Measurements from ENCODE around the gene MAPK8.

MAPK8 gene

DNA sequence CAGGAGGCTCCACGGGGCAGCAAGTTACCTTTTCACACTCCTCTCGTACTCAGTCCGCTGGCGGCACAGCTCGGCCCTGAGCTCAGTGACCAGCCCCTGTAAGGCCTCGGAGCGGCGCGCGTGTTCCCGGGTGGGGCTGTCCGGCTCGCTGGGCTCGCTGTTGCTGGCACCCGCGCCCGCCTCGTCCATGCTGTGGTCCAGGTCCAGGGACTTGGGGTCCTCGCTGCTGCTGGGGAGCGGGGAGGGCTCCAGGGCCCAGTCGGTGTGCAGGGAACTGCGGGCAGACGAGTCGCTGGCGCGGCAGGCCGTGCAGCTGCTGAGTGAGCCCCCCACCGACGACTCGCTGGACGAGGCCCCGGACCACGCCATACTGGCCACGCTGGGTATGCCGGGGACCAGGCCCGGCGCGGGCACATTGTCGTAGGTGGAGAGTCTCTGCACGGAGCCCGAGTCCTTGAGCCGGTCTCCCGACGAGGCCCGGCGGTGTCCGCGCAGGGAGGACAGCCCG, 143.8 kb downstream of the MAPK8 start:
- no peak for DNase-seq (ENCODE audit: low read depth in 2 of 2)

DNA sequence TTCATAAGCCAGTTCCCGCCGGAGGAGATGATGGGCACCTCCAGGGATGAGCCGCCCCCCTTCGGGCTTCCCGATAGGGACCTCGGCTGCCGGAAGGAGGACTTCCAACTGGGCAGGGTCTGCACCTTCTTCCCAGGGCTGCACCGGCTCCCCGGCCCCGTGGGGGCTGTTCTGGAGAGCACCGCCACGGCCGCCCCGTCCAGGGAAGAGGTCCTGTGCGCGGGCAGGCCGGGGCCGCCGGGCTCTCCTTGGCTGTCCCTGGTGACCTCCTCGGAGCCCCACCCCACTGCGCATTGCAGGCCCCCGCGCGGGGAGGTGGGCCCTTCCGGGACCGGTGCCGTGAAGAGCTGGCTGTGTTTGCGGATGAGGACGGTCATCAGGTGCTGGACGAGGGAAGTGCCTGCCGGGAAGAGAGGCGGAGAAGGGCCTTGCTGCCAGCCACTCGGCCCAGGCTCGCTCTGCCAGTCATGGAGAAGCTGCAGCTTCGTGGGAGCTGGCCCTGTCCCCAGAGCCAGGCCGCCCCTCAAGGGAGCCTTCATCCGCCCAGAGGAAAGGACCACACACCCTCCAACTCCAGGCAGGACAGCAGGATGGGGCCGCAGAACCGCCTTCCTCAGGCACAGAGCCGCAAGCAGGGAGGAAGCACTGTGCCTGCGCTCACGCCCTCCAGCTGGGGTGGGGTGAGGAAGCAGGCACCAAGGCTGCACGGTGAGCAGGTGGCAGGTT, 144.4 kb downstream of the MAPK8 start:
- no peak for DNase-seq (ENCODE audit: low read depth in 2 of 2)

DNA sequence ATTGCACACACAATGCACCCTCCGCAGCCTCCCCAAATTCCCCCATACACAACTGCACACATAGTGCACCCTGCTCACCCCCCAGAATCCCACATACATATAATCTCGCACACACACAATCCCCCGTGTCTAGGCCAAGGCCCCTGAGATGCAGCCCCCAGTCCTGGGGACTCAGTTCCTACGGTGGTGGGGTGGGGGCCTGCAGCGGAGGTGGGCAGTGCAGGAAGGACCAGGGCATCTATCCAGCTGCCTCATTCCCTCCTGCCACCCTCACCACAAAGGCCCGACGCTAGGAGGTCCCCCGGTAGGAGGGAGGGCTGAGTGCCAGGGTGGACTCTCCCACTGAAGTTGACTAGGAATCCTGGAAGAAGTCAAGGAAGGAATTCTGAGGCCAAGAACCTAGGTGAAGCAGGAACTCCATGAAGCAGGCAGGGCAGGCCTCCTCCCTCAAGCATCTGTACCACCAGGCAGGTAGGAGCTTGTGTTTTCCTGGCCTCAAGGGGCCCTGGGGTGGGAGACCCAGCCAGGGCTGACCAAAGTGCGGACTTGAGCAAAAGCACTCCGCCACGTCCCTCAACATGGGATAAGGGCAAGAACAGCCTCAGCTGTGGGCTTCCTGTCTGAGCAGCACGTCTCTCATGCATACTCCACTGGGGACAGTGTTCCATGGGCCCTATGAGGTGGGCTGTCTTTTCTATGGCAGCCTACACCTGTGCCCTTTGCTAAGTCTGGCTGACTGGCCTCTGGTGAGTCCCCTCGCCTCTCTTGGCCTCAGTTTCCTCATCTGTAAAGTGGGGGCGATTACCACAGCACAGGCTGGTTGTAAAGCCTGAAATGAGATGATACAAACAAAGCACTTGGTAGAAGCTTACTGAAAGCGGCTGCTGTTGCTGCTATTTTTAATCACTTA, 145.7 kb downstream of the MAPK8 start:
- no peak for DNase-seq (ENCODE audit: low read depth in 2 of 2)

DNA sequence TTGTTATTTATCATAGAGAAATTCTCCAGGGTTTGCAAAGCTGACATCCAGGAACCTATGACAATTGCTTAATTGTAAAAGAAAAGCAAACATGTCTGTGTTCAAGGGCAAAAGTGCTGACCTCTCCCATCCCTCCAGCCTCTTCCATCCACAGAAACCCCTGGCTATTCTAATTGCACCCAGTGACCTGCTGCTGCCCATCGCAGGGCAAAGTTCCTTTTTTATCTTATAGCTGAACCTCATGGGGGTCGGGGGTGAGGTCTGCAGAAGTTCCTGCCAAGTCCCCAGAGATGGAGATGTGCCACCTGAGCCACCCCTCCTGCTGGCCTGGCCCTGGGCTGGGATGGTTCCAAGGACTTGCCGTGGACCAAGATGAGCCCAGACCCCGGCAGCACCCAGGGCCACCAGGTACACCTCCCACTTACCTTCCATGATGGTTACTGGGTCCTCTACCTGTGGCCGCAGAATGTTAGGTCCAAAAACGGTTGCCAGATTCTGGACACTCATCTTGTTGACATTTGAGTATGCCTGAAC, 146.5 kb downstream of the MAPK8 start:
- no peak for DNase-seq (ENCODE audit: low read depth in 2 of 2)

DNA sequence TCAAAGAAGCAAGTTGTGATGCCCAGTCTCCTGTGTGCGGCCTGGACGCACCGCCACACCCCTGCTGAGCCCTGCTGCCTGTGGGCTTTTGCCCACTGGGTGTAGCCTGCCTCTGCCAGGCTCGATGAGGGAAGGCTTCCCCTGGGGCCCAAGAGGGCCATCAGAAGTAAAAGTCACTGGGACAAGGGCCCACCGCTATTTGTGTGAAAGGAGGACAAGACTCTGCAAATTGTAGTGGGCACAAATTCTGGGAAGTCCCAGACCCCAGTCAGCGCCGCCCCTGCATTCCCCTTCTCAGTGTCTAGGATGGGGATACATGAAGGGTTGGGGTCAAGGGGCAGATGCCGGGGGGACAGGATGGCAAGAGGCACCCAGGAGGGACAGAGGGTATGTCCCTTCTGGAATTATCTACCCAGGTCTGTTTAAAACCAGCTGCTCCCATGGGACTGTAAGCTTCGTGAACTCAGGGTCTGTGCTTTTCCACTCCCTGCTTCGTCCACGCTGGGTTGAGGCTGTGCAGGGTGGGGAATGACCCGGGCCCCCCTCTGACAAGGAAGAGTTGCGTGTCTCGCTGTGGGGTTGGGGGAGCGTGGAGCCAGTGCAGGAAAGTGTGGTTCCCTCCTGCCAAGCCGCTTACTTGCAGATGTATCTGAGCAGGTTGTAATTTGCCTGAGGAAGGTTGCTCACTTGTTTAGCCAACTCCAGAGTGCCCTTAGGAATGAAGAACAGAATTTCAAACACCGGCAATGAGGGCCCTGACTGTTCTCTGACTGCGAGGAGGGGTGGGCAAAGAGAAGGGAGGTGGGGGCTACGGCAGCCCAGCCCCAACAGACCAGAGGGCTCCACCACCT, 147.2 kb downstream of the MAPK8 start:
- no peak for DNase-seq (ENCODE audit: low read depth in 2 of 2)

DNA sequence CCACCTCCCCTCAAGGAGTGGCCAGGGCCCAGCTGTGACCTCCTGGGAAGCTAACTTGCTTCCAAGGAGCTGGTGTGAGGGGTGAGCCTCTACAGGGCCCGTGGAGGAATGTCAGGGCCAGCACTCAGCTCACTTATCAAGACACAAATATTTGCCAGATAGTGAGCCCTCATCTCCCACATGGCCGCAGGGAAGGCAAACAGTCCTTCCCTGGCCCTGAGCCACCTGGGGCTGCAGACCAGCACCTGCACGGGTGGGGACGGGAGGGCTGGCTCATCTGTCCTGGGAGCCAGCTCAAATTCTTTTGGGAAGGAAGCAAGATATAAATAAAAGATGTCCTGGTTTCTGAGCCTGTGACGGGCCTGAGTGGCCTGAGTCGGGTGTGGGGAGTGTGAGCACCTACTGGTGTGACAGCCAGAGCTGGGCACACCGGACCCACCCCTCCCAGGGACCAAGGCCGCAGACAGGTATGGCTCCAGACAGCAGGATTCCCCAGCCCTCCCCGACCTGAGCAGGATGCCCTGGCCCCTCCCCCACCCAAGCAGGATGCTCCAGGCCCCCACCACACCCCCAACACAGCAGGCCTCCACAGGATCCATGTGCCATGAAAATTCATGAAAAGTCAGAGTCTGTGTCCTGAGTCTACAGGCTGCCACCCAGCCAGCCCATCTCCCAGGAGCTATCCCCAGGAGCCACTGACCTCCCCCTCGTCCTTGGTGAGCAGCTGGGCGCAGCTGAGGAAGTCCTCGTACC, 148.0 kb downstream of the MAPK8 start:
- DNase-seq (ENCODE audit: low read depth in 2 of 2): no peak

DNA sequence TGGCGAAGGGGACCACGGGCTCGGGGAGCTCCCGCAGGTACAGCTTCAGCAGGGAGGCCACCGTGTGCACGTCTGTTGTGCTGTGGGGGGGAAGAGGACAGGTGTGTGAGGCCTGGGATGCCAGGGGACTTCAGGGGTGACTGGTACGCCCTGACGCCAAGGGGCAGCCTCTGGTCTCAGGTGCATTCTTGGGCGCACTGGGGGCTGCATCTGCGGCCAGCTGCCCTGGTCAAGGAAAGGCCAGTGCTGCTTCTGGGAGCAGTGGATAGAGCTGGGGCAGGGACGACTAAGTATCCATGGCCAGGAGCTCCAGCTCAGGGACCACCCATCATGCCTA, 148.5 kb downstream of the MAPK8 start:
- no peak for DNase-seq (ENCODE audit: low read depth in 2 of 2)

DNA sequence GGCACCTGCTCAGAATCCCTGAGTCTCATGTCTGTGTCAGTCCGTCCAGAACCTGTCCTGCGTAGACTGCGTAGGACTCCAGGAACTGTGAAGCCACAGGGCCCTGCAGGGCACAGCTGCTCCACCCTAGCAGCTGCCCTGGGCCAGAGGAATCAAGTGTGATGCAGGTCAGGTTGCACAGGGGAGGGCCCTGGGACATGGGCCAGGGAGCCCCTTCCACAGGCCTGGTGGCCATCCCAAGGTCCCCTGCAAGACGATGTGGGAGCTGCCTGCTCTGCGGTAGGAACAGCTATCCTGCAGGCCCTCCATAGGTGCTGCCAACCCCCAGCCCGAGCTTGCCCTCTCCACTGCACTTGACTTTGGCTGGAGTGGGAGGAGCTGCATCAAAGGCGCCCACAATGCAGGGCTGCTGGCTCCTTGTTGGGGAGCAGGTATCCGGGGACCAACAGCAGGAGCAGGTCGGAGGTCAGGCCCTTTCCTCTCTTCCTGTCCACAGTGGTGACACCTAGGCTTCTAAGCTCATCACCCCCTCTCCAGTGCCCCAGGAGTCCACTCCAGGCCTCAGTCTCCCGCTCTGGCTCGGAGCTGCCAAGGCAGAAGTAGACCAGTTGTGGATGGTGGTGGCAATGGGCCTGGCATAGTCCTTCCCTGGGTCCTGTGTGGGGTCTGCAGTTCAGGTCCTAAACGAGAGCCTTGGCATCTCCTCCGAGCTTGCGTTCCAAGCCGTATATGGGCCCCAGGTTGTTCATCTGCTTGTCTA, 149.1 kb downstream of the MAPK8 start:
- no peak for DNase-seq (ENCODE audit: low read depth in 2 of 2)

DNA sequence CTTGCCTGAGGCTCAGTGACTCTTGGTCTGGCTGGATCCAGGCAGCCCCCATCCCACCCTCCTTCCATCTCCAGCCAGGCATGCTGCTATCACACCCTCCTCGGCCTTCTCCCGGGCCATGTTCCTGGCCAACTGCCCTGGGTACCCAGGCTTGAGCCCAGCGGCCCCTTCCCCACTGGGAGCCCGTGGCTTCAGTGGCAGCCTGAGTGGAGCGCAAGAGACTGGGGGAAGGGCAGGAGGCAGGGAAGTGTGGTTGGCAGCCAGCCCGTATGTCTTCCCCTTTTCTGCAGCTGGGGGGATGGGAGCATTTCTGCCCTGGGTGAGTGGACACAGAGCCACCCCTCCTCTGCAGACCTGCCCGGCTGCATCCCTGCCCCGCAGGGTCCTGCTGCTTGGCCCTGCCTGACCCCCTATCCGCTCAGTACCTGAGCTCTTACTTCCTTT, 149.9 kb downstream of the MAPK8 start:
- DNase-seq (ENCODE audit: low read depth in 2 of 2): no peak

DNA sequence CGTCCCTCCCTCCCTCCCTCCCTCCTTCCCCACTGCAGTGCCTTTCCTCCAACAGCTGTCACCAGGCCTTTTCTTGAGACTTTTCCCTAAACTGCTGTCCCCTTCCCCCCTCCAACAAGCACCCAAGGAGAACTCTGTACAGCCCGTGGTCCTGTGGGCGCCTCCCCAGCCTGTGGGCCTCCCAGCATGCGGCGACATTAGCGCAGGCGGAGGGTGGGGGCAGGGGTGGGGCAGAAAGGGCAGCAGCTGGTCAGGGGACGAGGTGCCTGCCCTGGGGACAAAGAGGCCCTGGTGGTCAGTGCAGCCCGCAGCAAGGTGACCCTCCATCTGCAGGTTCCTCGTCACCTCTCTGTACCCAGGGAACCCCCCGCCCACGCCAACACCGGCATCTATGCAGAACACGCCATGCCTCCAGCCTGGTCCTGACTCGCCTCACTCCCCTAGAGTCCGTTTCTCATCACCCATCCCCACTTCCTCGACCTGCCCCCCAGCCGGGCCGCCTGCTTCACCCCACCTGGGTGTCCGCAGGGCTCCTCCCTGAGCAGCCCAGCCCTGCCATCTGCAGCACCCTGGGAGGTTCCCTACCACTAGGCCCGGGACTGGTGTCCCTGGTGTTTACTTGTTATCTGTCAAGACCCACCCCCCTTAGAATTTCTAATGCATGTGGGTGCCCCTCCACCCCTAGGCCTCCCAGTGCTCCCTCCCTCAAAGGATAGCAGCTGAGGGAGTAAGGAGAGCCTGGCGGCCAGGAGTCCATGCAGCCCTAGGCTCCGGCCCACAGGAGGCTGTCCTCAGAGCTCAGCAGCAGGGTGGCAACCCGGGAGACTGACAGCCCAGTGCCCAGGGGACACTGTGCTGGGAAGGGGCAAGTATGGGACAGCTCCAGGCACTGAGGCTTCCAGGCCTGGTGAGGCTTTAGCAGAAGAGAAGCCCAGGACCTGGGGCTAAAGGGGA, 150.6 kb downstream of the MAPK8 start:
- no peak for DNase-seq (ENCODE audit: low read depth in 2 of 2)

DNA sequence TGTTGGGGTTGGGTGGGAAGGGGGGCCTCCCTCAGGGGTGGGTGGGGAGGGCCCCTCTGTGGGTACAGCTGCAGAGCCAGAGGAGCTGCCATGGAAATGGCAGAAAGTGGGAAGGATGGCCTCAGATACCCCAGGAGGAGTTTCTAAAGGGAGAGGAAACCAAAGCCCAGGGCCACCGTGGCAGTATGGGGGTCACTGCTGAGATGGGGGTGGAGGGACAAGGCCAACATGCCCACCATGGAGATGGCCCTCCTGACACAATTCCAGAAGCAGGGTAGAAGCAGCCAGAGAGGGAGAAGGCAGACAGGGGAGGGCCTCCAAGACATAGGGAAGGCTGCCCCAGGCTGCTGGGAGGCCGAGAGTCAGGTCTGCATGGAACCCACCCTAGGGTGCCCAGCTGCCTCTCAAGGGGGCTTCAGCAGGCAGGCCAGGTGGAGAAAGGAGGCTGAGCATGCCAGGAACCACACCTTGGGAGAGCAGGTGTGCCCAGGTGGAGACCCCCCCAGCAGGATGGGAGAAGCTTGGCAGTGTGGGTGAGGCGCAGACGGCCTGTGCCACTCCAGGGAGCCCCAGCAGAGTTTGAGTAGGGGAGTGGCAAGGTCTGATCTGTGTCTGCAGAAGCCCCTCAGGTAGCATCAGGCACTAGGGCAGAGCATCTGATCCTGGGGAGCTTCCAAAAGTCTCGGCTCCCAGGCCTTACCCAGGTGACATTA, 151.6 kb downstream of the MAPK8 start:
- no peak for DNase-seq (ENCODE audit: low read depth in 2 of 2)

DNA sequence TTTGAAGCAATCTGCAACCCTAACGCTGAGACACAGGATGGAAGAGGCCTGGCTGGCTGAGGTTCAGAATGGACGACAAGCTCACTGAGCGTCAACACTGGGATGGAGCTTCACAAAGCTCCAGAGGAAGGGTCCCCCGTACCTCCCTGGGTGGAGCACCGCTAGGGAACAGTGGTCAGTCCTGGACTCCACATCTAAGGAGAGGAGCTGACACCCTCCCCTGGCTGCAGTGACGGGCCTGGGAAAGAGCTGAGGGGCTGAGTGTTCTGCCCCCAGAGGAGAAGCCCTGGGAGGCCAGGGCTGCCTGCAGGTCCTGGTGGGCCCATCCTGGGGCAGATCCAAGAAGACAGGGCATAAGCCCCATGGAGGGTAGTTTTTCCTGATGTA, 152.2 kb downstream of the MAPK8 start:
- no peak for DNase-seq (ENCODE audit: low read depth in 2 of 2)

DNA sequence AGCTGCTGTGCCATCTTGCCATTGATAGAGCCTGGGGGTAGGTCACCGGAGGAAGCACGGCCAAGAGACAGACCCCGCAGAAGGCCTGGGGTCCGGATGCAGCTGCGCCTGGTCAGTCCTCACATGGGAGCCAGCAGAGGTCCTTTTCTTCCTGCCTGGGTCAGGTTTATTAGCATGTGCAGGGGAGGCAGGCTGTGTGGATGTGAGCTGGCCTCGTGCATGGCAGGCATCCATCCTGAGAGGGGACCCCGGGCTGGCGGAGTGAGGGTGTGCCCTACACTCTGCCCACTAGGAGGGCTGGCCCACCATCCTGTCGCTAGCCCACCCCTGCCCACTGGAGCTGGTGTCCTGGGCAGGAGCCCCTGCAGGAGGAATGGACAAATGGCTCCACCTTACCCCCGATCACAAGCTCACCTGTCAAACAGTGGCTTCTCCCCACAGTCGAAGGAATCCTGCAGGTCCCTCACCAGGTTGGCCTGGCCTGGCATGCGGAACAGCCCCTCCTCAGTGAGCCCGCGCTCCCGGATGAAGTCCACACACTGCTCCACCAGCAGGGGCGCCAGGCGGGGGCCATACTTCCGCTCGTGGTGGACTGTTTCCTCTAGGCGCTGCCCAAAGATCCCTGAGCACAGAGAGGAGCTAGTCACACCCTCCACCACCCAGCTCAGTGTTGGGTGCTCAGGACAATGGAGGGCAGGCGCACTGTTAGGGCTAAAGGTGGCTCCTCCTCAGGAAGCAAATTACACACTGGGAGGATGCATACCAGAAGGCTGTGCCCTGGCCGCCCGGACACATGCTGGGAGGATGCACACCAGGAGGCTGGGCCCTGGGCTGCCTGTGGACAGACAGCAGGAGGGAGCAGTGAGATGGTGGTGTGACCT, 153.0 kb downstream of the MAPK8 start:
- DNase-seq (ENCODE audit: low read depth in 2 of 2): no peak

DNA sequence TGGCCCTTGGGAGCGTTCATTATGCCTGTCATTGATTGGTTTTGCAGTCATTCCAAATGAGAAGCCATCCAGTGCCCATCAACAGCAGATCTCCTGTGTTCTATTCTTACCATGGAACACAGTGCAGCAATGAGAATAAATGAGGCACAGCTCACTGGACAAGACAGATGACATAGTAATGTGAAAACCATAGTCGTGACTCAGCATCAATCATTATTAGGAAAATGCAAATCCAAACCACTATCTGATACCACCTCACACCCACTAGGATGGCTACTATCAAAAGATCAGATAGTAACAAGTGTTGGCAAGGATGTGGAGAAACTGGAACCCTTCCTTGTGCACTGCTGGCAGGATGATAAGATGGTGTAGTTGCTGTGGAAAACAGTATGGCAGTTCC, 153.7 kb downstream of the MAPK8 start:
- no peak for DNase-seq (ENCODE audit: low read depth in 2 of 2)

DNA sequence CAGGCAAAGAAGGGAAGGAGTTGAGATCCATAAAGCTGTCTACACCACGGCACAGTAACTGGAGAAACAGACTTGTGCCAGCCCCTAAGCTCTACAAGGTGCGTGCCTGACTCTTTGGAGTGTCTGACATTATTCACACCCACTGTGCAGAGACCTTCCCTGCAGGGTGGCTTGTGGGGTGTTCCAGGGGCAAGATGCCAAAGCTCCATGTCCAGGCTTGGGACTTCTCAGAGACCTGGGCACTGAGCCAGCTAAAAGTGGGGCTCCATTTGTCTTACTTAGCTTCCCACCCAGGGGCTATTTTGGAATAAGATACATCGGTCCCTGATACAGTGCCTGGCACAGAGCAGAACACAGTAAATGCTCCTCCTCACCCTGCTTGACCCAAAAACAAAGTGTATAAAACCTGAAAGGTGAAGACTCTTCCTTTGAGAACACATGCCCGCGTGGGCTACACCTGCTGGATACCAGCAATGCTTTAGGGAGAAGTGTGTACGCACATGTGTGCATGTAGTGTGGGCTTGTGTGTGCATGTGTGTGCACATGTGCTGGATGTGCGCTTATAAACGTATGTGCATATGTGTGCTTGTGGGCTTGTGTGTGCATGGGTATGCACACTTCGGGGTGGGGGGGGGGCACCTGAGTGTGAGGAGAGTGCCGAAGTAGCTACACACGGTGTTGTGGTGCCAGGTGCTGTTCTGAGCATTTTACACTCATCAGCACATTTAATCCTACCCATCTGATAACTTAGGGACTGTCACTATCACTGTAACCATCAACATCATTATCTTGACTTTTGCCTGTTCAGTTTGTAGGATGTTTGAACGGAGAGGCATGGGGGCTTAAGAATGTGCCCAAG, 155.4 kb downstream of the MAPK8 start:
- DNase-seq (ENCODE audit: low read depth in 2 of 2): no peak

DNA sequence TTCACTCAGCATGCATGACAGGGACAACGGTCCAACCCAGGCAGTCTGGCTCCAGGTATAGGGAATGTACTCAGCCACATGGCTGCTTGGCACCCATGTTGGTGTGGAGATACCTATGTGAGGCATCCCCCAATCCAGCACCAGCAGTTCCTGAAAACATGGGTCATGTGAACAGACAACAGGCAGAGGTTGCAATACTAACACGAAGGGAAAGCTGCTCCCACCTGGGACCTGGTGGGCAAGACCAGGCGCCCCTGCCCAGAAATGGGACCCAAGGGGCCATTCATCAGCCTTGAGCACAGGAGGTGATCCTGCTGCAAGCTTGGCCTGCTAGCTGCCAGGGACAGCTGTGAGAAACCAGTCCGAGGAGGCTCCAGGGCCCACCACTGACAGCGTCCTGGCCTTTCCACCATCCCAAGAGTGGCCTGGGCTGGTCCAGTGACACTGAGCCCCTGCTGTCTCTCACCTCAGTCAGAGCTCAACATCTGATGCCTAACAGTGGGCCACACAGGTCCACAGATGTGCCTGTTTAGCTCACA, 156.1 kb downstream of the MAPK8 start:
- DNase-seq (ENCODE audit: low read depth in 2 of 2): no peak
